Smooth muscle cell (in vitro differentiated cells): ENCODE data around the gene TUBGCP6. TPM values are rescaled to one million over a fixed set of nuclear protein-coding genes. Genes with fewer than 3 reads are reported as not detected.

Experiments
- DNase-seq: peaks from one replicate; lab custom pipeline; 2025; ENCODE audit not compliant: unreplicated experiment; lab: John Stamatoyannopoulos, UW
- H2AFZ ChIP-seq: fragments of 200-600 bp; sonication (generic); 2 replicates; pipeline ENCODE4 v1.6.0; 2016; ENCODE audit warnings: antibody characterized with exemption, low read depth, mild to moderate bottlenecking
- H3F3A ChIP-seq: fragments of 200-600 bp; sonication (generic); 2 replicates; pipeline ENCODE4 v1.6.0; 2017; ENCODE audit warnings: antibody characterized with exemption, low read depth
- H3K27ac ChIP-seq: fragments of 200-600 bp; sonication (generic); 2 replicates; pipeline ENCODE4 v1.5.1; 2016; ENCODE audit warnings: low read depth, mild to moderate bottlenecking
- H3K27me3 ChIP-seq: fragments of 200-600 bp; sonication (generic); 2 replicates; pipeline ENCODE4 v1.6.1; 2016; ENCODE audit warnings: low read depth, mild to moderate bottlenecking
- H3K36me3 ChIP-seq: fragments of 200-600 bp; sonication (generic); 2 replicates; pipeline ENCODE4 v1.5.1; 2016; ENCODE audit warnings: low read depth
- H3K4me1 ChIP-seq: fragments of 200-600 bp; sonication (generic); 2 replicates; pipeline ENCODE4 v1.5.1; 2016; ENCODE audit warnings: low read depth
- H3K4me2 ChIP-seq: fragments of 200-600 bp; sonication (generic); 2 replicates; pipeline ENCODE4 v1.6.0; 2016; ENCODE audit warnings: mild to moderate bottlenecking
- H3K4me3 ChIP-seq: fragments of 200-600 bp; sonication (generic); 2 replicates; pipeline ENCODE4 v1.5.1; 2016; ENCODE audit warnings: mild to moderate bottlenecking
- H3K79me2 ChIP-seq: fragments of 200-600 bp; sonication (generic); 2 replicates; pipeline ENCODE4 v1.6.0; 2016; ENCODE audit warnings: low read depth, mild to moderate bottlenecking
- H3K9ac ChIP-seq: fragments of 200-600 bp; sonication (generic); 2 replicates; pipeline ENCODE4 v1.6.0; 2016; ENCODE audit warnings: low read depth
- H3K9me3 ChIP-seq: fragments of 200-600 bp; sonication (generic); replicated peaks from 2 replicates; pipeline ENCODE4 v1.5.1; 2016; ENCODE audit warnings: low read depth
- H4K20me1 ChIP-seq: fragments of 200-600 bp; sonication (generic); 2 replicates; pipeline ENCODE4 v1.6.0; 2016; ENCODE audit warnings: low read depth
- CTCF ChIP-seq: fragments of 200-600 bp; sonication (generic); IDR thresholded peaks from 2 replicates; pipeline ENCODE4 v1.5.1; 2017; ENCODE audit warnings: borderline replicate concordance, mild to moderate bottlenecking, antibody characterized with exemption; ENCODE audit not compliant: insufficient read depth, poor library complexity, severe bottlenecking
- WGBS: methylation state at CpG from one replicate; pipeline ENCODE4 v1.1.7; 2016; ENCODE audit warnings: low lambda C conversion rate; 5-methylcytosine and 5-hydroxymethylcytosine counted together
- polyA plus RNA-seq: library from polyadenylated mRNA; unstranded; fragments of >200 nt; fragmentation: Nextera tagmentation; extraction: Ambion mirVana; gene quantifications from 2 replicates; pipeline ENCODE4 v1.2.1, GENCODE V29; 2016
- total RNA-seq: library from RNA; depleted of rRNA; stranded (reverse); fragments of >200 nt; gene quantifications from 2 replicates; pipeline ENCODE4 v1.2.3, GENCODE V29; 2014

TUBGCP6 gene
- total and polyA plus RNA-seq, 2 experiments from 2014 or later: 10.0 to 22.7 TPM

- Histone ChIP-seq H3K4me3 (no peak overlapping the region), H3K4me1 (no peaks in the 10 kb centered on the region), H3K9me3 (no peaks in the 10 kb centered on the region), H2AFZ (no peak overlapping the region), H3K36me3 (no peaks in the 10 kb centered on the region), H4K20me1 (peaks cover 94% of the 10 kb centered on the region), H3K9ac (no peak overlapping the region), H3K79me2 (peaks cover 54% of the 10 kb centered on the region), H3K4me2 (no peak overlapping the region), H3K27me3 (no peaks in the 10 kb centered on the region), H3F3A (no peaks in the 10 kb centered on the region), H3K27ac (no peak overlapping the region)
- DNase-seq: no peak
- over 99% methylated on average over 22 of the region's 34 CpGs for WGBS
- no peak for TF ChIP-seq CTCF
These were observed 40.9 kb upstream of the TUBGCP6 start for GRCh38 chr22:50285568-50286229.

GRCh38 chr22:50284479-50284878 lies 39.7 kb upstream of the TUBGCP6 start:
- no peaks in the 10 kb centered on the region for H3K27me3 ChIP-seq
- peaks cover 42% of the 10 kb centered on the region for H3K79me2 ChIP-seq

GRCh38 chr22:50283821-50284220 lies 39.0 kb upstream of the TUBGCP6 start:
- no peaks in the 10 kb centered on the region for H3K36me3 ChIP-seq
- no peaks in the 10 kb centered on the region for H3F3A ChIP-seq
- no peaks in the 10 kb centered on the region for H3K9me3 ChIP-seq
- H3K79me2 ChIP-seq: peaks cover 36% of the 10 kb centered on the region
- H3K4me3 ChIP-seq: no peak overlapping the region
- H3K4me1 ChIP-seq: no peaks in the 10 kb centered on the region
- no peak for TF ChIP-seq CTCF
- no peak overlapping the region for H3K9ac ChIP-seq
- 97% methylated on average over 28 of the region's 30 CpGs for WGBS
- no peaks in the 10 kb centered on the region for H3K27me3 ChIP-seq
- peaks cover 92% of the 10 kb centered on the region for H4K20me1 ChIP-seq
- DNase-seq: no peak
- H3K4me2 ChIP-seq: no peak overlapping the region
- no peak overlapping the region for H3K27ac ChIP-seq
- no peak overlapping the region for H2AFZ ChIP-seq

More at GRCh38 chr22:50284479-50284878, 39.7 kb upstream of the TUBGCP6 start:
- Histone ChIP-seq H3K9ac (no peak overlapping the region), H3F3A (no peaks in the 10 kb centered on the region), H3K9me3 (no peaks in the 10 kb centered on the region), H4K20me1 (peaks cover 92% of the 10 kb centered on the region), H3K4me3 (no peak overlapping the region), H3K36me3 (no peaks in the 10 kb centered on the region), H2AFZ (no peak overlapping the region), H3K4me1 (no peaks in the 10 kb centered on the region), H3K4me2 (no peak overlapping the region), H3K27ac (no peak overlapping the region)
- no peak for TF ChIP-seq CTCF
- WGBS: 97% methylated on average over 11 of the region's 13 CpGs
- no peak for DNase-seq
